ENCODE results near the gene CFAP44.

- no peak for TF ChIP-seq CTCF (IDR thresholded peaks at IDR 0.05)
- TF ChIP-seq POLR2A (IDR thresholded peaks at IDR 0.05): no peak
- TF ChIP-seq POLR2AphosphoS5 (IDR thresholded peaks at IDR 0.05): no peak
These were observed 9.5 kb downstream of the CFAP44 start for GRCh38 chr3:113431811-113432210.
